Stimulated activated CD4-positive, alpha-beta T cell treated with anti-CD3 and anti-CD28 coated beads, Interleukin-1b, Interleukin-23, amount 100 ng/mL, for 1 hour (primary cell): ENCODE results near the gene TNNT1.
"Not testable (repeated sequence)": the region's sequence is repeated elsewhere in the genome, so short reads cannot be mapped to it uniquely, and the experiment has no call there.

Experiments used
- DNase-seq, 2 donors: peaks; one replicate each; pipeline ENCODE4 v3.0.0-alpha.2; 2020; ENCODE audit warnings: low read depth in 2 of 2

TNNT1 gene

DNA sequence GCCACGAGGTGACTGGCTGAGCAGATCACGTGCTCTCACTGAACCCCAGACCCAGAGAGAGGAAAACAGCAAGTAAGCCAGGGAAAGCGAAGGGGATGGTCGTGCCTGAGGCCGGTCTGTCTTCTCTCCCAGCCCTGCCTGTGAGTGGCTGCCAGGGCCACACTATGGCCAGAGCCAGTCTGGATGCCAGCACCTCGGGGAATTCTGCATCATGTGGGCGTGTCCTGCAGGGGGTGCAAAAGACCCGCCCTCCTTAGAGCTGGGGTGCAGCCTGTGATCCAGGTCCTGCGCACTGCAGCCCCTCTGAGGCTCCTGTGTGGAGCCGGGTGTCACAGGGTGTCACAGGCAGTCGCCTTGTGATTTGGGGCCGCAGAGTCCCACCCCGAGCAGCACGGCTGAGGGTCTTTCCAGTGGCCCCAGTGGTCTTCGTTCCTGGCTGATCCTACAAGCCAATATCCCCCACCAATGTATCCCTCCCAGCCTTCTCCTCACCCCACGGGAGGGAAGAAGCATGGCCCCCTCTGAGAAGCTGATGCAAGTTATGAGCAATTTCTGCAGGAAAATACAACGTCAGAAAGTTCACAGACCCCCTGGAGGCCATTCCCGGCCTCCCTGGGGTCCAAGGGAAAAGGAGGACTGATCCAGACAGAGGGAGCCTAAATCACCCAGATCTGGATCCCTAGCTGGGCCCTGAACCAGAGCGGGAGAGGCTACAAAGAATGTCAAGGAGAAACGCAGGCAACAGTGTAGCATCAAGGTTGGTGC lies 39.3 kb downstream of the TNNT1 start:
- DNase-seq: no peak

DNA sequence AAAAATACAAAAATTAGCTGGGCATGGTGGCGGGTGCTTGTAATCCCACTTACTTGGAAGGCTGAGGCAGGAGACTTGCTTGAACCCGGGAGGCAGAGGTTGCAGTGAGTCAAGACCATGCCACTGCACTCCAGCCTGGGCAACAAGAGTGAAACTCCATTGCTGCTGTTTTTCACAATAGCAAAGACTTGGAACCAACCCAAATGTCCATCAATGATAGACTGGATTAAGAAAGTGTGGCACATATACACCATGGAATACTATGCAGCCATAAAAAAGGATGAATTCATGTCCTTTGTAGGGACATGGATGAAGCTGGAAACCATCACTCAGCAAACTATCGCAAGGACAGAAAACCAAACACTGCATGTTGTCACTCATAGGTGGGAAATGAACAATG lies 41.8 kb downstream of the TNNT1 start:
- DNase-seq: not testable (repeated sequence)

DNA sequence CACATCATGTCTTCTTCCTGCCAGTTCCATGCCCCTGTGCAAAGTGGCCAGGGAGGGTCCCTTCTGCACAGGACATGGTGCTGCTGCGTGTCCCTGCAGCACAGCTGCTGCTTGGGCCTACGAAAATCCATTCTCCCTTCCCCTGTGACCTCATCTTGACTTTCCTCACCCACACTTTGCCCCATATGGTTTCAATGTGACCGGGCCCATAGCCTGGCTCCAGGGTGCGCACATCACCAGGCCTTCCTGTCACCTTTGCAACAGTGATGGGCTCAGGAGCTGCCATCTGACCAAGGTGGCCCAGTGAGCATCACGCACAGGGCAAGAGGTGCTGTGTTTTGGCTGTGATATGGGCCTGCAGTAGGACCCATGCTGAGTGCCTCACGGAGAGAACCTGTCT lies 42.4 kb downstream of the TNNT1 start:
- DNase-seq: no peak

DNA sequence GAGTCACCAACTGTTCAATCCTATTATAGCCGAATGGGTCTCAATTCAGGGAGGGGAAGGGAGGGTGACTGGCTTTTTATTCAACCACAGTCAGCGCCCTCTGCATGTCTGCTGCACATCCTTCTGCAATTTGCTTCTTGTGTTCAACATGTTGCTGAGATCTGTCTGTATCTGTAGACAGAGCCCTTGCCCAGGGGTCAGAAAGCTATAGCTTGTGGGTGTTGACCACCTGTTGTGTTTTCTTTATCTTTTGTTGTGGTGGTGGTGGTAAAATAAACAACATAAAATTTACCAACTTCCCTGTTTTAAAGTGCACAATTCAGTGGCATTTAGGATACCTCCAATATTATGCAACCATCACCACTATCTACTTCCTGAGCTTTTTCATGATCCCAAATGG lies 43.8 kb downstream of the TNNT1 start:
- DNase-seq: no peak

DNA sequence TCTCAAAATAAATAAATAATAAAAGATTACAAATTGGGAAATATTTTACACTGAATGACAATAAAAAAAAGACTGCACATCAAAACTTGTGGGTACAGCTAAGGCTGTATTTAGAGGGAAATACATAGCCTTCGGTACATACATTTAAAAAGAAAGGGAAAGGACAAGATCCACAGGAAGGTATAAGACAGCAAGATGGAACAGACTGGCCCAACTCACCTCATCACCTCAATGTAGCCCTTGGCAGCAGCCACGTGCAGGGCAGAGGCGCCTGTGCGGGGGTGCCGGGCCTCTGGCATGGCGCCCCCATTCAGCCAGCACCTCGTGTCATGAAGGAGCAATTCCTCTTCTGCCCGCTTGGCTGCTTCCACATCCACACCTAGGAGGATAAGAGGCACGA lies 45.8 kb downstream of the TNNT1 start:
- DNase-seq: no peak

DNA sequence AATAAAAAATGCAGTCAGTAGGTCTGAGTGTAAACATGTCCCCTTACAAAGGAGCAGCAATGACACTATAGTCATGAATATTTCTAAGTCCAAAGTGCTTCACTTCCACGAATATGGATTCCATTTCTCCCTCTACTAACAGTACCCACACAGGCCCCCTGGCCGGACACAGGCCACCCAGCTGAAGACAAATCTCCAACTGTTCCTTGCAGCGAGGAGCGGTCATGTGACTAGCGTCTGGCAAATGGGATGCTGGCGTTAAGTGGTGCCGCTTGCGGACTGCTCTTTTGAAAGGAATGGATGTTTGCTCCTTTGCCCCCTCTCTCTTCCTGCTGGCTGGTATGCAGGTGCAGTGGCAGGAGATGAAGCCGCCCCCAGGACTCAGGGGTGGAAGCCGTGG lies 47.7 kb downstream of the TNNT1 start:
- DNase-seq: no peak

DNA sequence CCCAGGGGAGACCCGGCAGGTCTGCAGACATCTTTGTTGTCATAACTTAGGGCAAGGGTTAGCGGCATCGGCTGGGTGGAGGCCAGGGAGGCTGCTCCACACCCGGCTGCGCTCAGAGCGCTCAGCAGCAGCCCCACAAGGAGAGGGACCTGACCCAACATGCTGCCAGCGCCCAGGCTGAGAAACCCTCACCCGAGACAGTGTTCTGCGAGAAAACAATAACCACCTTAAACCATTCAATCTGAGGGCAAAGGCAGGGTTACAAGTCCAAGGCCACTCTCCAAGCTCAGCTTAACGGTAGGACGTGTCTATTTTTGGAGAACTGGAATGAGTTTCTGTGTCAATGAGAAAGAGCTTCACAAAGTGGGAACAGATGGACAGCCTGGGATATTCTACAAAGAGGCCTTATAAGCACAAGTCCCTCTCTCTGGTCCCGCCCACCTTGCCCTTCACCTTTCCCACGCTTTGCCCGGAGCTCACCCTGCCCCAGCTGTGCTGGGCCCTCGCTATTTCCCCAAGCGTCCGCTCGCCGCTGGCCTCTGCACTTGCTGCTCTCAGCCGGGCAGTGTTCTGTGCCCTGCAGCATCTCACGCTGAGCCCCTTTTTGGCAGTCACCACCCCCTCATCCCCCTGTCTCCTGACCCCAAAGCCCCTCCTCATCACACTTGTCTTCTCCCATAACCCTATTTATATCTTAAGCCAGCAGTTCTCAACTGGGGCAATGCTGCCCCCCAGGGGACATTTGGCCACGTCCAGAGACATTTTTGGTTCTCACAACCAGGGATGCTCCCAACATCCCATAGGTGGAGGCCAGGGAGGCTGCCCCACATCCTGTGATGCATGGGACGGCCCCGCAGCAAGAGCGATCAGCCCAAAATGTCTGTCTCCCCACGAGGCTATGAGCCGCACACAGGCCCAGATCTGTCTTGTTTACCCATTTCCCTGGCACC lies 49.2 kb downstream of the TNNT1 start:
- no peak for DNase-seq

DNA sequence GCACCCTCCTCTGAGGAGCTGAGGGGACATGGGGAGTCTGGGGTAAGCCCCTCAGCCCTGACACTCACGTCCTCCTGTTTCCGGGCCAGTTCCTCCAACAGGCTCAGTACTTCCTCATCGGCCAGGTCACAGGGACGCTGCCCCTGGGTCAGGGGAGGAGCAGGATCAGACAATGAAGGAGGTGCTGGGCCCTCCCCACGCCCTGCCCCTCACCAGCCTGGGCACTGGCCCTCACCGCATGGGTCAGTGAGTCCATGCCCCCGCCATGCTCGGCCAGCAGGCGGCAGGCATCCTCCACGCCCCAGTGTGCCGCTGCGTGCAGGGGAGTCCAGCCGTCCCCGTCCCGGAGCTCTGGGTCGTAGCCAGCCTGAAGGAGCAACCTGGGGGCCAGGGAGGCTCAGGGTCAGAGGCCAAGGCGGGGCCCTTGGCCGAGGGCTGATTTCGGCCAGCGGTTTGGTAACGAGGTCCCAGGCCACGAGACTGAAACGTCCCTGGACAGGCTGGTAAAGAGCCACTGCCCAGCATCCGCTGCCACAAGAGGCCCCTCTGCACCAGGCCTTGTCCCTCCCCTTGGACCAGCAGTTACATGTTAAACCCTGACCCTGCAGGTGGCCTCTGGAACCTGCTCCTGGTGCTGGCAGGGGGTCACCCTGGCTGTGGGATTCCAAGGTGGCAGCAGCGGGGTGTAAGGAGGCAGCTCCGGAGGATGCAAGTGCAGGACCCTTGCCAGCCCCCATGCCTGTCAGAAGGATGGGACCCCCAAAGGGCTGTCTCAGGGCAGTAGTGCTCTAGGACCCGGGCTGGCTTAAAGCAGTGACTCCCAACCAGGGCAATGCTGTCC lies 50.1 kb downstream of the TNNT1 start:
- DNase-seq: no peak

DNA sequence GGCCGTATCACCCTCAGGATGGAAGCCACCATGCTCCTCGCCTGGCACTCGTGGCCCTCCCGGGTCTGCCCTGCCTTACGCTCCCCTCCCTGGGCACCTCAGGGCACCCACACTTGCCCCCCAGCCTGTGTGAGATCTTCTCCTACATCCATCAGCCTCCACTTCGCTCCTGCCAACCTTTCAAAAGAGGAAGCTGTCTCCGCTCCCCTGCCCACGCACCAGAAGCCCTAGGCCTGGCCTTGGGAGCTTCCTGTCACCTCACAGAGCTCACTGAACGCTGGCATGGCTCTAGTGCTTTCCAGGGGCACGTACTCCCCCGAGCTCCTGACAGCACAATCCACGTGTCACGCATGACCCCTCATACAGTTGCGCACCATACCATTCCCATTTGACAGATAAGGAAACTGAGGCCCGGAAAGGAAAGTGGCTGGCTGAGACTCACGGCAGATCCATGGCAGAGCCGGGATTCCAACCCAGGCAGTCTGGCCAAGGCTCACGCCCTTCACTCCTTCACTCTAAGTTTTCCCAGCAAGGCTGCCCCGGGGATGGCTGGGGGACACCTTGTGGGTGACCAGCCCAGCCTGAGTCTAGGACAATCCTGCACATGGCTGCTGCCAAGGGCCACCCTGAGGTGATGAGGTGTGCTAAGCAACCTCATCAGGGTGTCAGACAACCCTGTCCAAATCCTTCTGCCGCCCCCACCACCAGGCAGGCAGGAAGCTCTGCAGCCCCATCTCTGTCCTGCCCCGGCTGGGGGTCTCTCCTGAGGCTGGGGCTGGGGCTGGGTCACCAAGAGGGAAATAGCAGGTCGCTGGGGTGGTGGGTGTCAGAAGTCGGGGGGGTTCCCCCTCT lies 50.9 kb downstream of the TNNT1 start:
- DNase-seq: no peak

DNA sequence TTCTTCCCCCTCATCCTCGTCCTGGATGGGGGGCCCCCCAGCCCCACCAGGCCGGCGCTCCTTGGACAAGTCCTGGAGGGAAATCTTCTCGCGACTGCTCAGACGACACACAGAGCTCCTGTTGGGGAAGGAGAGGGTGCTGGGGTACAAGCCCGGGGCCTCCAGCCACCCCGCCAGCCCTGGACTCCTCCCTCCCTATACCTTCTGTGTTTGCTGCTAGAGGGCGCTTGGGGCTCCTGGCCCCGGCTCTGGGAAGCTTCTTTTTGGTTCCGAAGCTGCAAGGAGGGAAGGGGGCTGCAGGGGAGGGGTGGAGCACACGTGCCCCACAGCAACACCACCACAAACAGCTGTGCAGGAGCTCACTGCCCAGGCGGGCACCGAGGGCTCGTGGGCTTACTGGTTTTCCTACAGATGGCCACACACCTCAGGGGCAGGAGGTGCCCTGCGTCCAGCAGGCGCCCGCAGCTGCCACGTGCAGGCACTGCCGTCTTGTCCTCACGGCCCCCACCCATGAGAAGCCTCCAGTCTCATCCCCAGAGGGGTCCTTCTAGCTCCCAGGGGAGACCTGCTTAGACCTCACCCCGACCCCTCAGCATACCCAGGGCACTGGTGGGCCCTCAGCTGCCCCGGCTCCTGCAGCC lies 52.8 kb downstream of the TNNT1 start:
- DNase-seq: no peak

DNA sequence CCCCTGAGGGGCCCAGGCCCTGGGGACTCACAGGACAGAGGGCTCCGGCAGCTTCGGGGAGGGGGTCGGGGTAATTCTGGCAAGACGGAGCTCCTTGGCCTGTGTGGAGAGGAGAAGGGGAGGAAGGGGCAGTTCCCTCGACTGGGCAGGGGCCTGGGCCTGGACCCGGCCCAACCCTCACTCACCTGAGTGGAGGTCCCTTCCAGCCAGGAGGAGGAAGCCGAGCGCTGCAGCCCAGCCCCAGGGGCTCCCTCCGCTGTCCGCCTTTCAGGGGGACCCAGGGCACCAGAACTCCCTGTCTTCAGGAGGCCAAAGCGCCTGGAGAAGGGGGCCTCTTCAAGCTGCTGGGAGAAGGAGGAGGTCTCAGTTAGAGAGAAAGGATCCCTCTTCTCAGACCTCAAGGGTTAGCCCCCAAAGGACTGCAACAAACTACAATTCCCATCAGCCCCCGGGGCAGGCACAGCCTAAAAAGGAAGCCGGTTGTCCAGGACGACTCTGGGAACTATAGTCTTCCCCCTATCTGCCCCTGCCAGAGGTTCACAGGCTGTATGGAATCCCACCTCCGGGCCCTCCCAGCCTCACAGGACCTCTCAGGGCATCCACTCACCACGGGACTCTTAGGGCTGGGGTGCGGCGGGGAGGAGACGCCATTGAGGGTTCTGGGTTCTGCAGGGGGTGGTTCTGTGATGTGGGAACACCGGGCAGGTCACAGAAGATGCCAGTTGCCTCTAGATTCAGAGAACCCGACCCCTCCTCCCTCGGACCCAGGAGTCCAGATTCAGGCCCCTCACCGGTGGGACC lies 53.5 kb downstream of the TNNT1 start:
- DNase-seq: no peak

DNA sequence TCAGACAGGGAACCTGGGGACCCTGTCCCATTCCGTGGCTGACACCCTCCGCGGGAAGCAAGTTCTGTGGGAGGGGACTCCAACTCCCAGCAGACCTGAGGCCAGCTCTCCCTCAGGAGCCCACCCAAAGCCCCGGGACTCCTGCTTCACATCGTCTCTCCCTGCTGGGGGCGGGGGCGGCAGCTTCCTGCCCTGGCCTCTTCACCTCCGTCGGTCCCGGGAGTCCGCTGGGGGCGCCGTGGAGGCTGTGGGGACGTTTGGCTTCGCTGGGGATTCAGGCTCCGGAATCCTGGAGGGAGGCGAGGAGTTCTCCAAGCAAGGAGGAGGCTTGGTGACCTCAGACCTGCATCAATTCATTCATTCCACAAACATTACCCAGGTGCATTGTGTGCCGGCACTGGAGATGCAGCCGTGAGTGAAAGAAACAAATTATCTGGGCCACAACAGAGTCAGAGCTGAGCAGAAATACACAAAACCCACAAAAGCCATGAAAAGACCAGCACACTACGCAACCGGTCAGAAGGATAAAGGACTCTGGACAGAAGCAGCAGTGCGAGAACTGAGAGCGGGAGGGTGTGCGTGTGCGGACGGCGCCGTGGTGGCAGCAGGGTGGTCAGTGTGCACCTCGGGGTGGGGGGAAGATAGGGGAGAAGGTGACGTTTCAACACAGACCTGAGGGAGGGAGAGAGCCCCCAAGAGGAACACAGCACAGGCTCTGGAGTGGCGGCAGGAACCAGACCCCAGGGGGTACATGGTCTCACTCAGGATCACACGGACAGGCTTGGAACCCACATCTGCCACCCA lies 54.3 kb downstream of the TNNT1 start:
- DNase-seq: no peak

DNA sequence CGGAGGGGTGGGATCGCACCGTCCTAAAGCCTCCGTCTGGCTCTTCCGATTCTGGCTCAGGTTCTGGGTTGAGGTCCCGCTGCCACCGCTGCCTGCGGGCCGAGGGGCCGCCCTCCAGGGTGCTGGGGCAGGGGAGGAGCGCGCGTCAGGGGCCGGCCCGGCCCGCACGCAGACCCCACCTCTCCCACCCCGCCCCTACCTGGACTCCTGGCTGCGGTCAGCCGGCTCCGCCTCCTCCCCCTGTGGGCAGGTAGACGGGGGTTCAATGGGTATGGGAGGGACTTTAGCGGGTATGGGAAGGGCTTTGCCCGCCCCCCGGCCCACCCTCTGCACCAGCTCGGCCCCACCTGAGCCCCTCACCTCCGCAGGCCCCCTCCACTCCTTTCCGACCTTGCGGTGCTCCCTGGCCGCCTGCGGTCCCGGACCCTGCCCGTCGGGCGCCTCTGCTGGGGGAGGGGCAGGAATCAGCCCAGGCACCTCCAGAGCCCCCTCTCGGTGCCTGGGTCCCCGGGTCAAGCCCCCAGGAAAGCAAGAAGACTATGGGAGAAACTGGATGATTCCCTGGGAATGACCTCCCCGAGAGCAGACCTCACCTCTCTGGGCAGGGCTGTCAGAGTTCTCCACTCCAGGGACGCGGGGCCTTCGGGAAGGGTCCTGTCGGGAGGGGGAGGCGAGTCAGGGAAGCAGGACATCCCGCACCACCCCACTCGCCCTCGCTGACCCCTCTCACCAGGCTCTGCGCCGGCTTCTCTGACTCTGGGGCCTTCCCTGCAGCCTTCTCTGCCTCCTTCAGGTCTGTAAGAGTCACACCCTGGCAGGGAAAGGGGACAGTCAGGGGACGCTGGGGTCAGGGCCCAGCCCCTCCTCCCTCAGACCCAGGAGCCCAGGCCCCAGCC lies 56.3 kb downstream of the TNNT1 start:
- DNase-seq: no peak

DNA sequence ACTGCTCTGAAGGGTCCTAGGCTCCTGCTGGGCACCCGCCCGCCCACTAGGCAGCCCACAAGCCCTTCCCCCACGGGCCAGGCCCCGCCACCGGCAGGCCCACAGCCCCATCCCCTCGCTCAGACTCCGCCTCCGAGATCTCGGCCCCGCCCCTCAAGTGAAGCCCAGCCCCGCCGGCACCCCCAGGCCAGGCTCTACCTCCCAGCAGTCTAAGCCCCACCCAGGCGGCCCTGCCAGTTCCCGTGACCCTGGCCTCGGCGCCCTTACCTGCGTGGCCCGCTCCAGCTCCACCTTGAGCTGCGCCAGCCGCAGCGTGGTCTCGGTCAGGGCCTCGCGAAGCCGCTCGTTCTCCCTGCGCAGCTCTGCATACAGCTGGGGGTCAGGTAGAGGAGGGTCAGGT lies 57.1 kb downstream of the TNNT1 start:
- DNase-seq: no peak

DNA sequence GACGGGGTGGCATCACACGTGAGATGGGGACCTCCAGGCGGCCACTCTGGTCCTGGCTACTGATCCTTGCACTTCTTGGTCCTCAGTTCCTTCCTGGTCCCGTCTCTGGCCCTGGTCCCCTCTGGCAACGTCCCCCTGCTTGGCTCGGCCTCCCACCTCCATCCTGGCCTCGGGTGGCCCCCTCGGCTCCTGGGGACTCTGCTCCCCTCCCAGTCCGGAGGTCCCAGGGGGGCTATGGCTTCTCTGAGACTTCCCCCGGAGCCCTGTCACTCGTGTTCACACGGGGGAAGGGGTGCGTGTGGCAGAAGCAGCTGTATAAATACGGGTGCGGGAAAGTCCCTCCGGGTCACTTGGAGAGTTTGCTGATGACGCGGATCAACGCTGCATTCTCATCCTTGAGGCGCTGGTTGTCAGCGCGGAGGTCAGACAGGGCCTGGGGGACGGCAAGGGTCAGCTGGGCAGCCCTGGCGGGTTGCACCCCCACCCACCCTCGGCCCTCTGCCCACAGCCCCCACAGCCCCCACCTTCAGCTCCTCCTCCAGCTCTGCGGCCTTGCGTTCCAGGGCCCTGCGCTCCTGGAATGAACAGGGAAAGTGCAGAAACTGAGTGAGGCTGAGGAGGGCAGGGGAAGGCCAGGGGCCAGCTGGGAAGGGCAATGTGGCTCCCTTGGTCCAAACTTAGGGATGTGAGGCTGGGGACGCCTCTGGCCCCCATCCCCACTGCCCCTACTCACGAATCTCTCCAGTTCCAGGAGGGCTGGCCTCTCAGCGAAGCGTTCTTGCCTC lies 57.7 kb downstream of the TNNT1 start:
- DNase-seq: no peak

DNA sequence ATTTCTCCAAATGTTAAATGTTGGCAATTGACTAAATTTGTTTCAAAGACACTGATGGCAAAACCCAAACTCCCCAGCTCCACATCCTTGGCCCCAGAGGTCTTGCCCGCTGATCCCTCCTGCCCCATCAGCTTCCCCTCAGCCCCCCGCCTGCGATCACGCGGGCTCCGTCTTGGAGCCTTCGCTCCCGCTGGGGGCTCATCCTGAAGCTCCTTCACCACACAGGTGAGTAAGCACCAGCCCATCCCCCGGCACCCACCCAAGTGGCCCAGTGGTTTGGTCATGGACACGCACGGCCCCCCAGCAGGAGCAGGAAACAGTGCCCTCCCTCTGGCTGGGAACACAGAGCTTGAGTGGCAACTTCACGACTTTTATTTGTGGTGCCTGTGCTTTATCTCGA lies 58.4 kb downstream of the TNNT1 start:
- no peak for DNase-seq

DNA sequence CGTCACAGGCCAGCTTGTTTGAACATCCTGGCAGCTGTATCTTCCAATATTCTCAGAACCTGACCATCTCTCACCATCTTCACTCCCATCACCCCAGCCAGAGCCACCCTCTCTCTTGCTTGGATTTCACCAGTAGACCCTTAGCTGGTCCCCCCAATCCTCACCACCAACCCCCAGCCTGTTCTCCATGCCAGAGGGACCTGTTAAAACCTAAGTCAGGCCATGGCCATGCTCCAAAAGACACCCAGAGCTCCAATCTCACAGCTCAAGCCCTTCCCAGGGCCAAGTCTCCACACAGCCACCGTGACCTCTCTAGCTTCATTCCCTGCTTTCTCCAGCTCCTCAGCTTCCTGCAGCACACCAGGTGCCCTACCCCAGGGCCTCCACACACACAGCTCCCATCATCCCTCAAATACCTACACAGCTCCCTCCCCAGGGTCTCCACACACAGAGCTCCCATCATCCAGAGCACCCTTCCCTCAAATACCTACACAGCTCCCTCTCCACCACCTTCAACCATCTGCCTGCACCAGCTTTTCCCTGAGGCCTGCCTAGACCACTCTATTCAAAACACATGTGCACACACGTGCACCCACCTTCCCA lies 59.6 kb downstream of the TNNT1 start:
- DNase-seq: no peak
